Caco-2 (cell line): ENCODE data around the gene CLIP3. TPM values are rescaled to one million over a fixed set of nuclear protein-coding genes. Genes with fewer than 3 reads are reported as not detected.
A peak's percentile ranks its signal among the peaks of the same experiment; 100 is the strongest.

ENCODE experiments used
- BruUV-seq: library from RNA; stranded (reverse); fragments of 400-500 nt; replicated peaks from 2 replicates; lab custom pipeline; 2021; lab: Mats Ljungman, UMichigan
- CTCF ChIA-PET: fragments of 300-600 bp; sonication (Branson Sonifier 250); formaldehyde crosslinking; loops from one replicate; lab custom pipeline; 2022; ENCODE audit warnings: antibody characterized with exemption; lab: Charles Lee
- POLR2A ChIA-PET: fragments of 300-600 bp; sonication (Branson Sonifier 250); formaldehyde crosslinking; loops from one replicate; lab custom pipeline; 2022; ENCODE audit warnings: antibody characterized with exemption; lab: Charles Lee
- DNase-seq, 2 experiments: peaks; one replicate each; pipeline versions ENCODE4 v3.0.0 to v3.0.0-alpha.2; 2020 to 2022
- H3K27me3 ChIP-seq: replicated peaks from 2 replicates; pipeline ENCODE4 v1.6.0; 2011; ENCODE audit warnings: low read length; ENCODE audit not compliant: control insufficient read depth, insufficient read depth
- H3K36me3 ChIP-seq: 2 replicates; pipeline ENCODE4 v1.5.1; 2011; ENCODE audit warnings: low read length; ENCODE audit not compliant: control insufficient read depth, insufficient read depth
- H3K4me1 ChIP-seq: fragments of 250-450 bp; sonication (Bioruptor Pico); 2 replicates; pipeline ENCODE4 v1.5.1; 2020; ENCODE audit warnings: mild to moderate bottlenecking
- H3K4me3 ChIP-seq: 2 replicates; pipeline ENCODE4 v1.5.1; 2011; ENCODE audit warnings: low read depth, mild to moderate bottlenecking, control low read depth, low read length
- H3K9me3 ChIP-seq: fragments of 250-450 bp; sonication (Bioruptor Pico); 2 replicates; pipeline ENCODE4 v1.5.1; 2020; ENCODE audit warnings: mild to moderate bottlenecking, moderate library complexity
- H3K27ac Mint-ChIP-seq: one replicate; pipeline ENCODE4 v1.8.0; 2022; ENCODE audit warnings: mixed read lengths; ENCODE audit not compliant: unreplicated experiment
- H3K27me3 Mint-ChIP-seq: one replicate; pipeline ENCODE4 v1.8.0; 2022; ENCODE audit warnings: mixed read lengths; ENCODE audit not compliant: insufficient read depth, unreplicated experiment
- H3K36me3 Mint-ChIP-seq: one replicate; pipeline ENCODE4 v1.8.0; 2022; ENCODE audit warnings: mild to moderate bottlenecking, mixed read lengths; ENCODE audit not compliant: insufficient read depth, unreplicated experiment
- H3K4me1 Mint-ChIP-seq: one replicate; pipeline ENCODE4 v1.8.0; 2022; ENCODE audit warnings: low read depth, mixed read lengths; ENCODE audit not compliant: unreplicated experiment
- H3K4me3 Mint-ChIP-seq: one replicate; pipeline ENCODE4 v1.8.0; 2022; ENCODE audit warnings: mild to moderate bottlenecking, moderate library complexity, mixed read lengths; ENCODE audit not compliant: unreplicated experiment
- H3K9me3 Mint-ChIP-seq: one replicate; pipeline ENCODE4 v1.8.0; 2022; ENCODE audit warnings: mixed read lengths; ENCODE audit not compliant: unreplicated experiment
- CTCF ChIP-seq, 2 experiments: fragments of 200-600 bp in 1 of 2; IDR thresholded peaks; 1 replicate in 1 of 2; 2 replicates in 1 of 2; pipeline versions ENCODE4 v1.5.1 to v1.8.0; 2011 to 2022; ENCODE audit warnings: antibody characterized with exemption in 1 of 2, control low read depth in 1 of 2, inconsistent platforms in 1 of 2, low read depth in 1 of 2, low read length in 1 of 2, mild to moderate bottlenecking in 1 of 2, moderate library complexity in 1 of 2; ENCODE audit not compliant: insufficient read depth in 1 of 2, severe bottlenecking in 1 of 2, unreplicated experiment in 1 of 2
- intact Hi-C: fragments of 100-400 bp; cut with micrococcal nuclease; formaldehyde crosslinking; loops from one replicate; pipeline ENCODE4 v1.10.0; 2022; ENCODE audit not compliant: unreplicated experiment
- total RNA-seq: library from RNA; stranded (reverse); gene quantifications from 2 replicates; pipeline ENCODE4 v1.2.3, GENCODE V29; 2022

The CLIP3 gene
- total RNA-seq, 1 experiment from 2014 or later = 1.7 TPM

GRCh38 chr19:36031308-36031707, 1.4 kb downstream of the CLIP3 start:
- Mint-ChIP-seq H3K27ac (peak overlapping the region; percentile 29), H3K9me3 (no peaks in the 10 kb centered on the region), H3K4me3 (no peak overlapping the region), H3K27me3 (no peaks in the 10 kb centered on the region), H3K36me3 (peaks cover 24% of the 10 kb centered on the region), H3K4me1 (peaks cover 12% of the 10 kb centered on the region)
- Histone ChIP-seq H3K27me3 (no peaks in the 10 kb centered on the region), H3K9me3 (no peaks in the 10 kb centered on the region), H3K36me3 (peaks cover 2% of the 10 kb centered on the region; the same call in 1 of the 2 replicates), H3K4me1 (no peaks in the 10 kb centered on the region; the same call in 1 of the 2 replicates), H3K4me3 (no peak overlapping the region)
- CTCF ChIA-PET = no interaction called here
- intact Hi-C loops = no loop called here
- POLR2A ChIA-PET = no interaction called here
- BruUV-seq = no TSS peak
- no peak for DNase-seq
- no peak for TF ChIP-seq CTCF (IDR thresholded peaks at IDR 0.05; ENCODE audit: insufficient read depth in 1 of 2, low read depth in 1 of 2, low read length in 1 of 2, severe bottlenecking in 1 of 2, unreplicated experiment in 1 of 2)

DNA sequence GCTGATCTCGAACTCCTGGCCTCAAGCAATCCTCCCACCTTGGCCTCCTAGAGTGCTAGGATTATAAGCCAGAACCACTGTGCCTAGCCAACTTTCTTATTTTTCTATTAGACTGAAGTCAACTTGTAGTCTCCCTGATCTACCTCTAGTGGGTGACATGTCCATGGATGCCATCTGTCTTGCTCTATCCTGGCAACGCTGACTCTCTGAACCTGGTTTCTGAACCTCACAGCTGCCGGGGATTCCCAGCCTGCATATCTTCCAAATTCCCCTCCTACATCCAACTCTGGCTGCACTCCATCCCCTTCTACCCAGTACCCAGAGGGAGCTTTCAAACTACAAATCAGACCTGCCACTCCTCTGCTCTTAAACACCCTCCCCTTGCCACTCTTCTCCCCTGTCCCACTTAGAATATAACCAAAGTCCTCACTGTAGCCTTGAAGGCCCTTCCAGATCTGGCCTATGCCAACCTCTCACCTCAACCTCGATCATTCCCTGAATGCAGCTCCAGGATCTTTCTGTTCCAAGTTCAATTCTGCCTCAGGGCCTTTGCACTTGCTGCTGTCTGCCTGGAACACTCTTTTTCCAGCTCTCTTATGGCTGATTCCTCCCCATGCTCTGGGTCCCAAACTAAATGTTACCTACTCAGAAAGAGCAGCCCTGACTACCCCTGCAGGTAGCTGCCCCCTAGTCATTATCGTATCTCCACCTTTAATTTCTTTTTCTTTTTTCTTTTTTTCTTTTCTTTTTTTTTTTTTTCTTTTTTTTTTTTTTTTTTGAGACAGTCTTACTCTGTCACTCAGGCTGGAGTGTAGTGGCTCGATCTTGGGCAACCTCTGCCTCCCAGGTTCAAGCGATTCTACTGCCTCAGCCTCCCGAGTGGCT, 2.2 kb downstream of the CLIP3 start:
- ChIA-PET CTCF (interaction anchor here (1.2 kb wide), 1 partner anchor 23 kb away, joined by 3 read pairs; no protein-coding TSS in a partner anchor), POLR2A (no interaction called here)
- Mint-ChIP-seq H3K4me1 (peaks cover 8% of the 10 kb centered on the region), H3K27me3 (no peaks in the 10 kb centered on the region), H3K9me3 (no peaks in the 10 kb centered on the region), H3K36me3 (peaks cover 24% of the 10 kb centered on the region), H3K27ac (no peak overlapping the region), H3K4me3 (no peak overlapping the region)
- no peak for DNase-seq
- no TSS peak for BruUV-seq
- no peak overlapping the region for H3K4me3 ChIP-seq
- no peaks in the 10 kb centered on the region for H3K9me3 ChIP-seq
- no peaks in the 10 kb centered on the region; the same call in 1 of the 2 replicates for H3K4me1 ChIP-seq
- no peaks in the 10 kb centered on the region for H3K27me3 ChIP-seq
- intact Hi-C loops = no loop called here
- H3K36me3 ChIP-seq = peaks cover 2% of the 10 kb centered on the region; the same call in 1 of the 2 replicates
- peak in 1 of 2 experiments; percentile 6 for TF ChIP-seq CTCF (IDR thresholded peaks at IDR 0.05; ENCODE audit: insufficient read depth in 1 of 2, low read depth in 1 of 2, low read length in 1 of 2, severe bottlenecking in 1 of 2, unreplicated experiment in 1 of 2)

DNA sequence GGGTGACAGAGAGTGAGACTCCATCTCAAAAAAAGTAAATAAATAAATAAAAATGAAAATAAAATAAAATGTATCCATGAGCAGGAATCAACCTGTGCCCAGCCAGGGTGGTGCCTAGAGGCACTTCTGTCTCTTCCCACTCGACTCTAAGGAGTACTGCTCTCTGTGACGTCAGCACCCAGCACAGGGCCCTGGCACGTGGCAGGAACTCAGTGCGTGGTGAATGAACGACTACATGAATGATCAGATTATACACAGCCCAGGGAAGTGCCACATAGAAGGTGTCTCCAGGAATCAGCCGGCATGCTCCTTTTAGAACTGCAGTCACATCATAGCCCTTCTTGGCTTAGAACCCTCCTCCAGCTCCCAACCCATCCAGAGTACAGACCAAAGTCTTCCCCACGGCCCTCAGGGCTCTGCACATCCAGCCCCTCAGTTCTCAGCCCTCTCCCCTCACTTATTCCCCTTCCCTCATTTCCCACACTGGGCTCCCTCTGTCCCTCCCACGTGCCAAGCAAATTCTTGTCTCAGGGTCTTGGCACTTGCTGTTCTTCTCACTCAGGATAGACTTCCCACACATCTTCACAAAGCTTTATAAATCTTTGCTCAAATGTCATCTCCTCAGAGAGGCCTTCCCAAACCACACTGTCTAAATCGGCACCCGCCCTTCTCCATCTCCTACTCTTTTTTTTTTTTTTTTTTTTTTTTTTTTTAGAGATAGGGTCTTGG, 4.2 kb downstream of the CLIP3 start:
- Mint-ChIP-seq H3K4me1 (peaks cover 5% of the 10 kb centered on the region), H3K4me3 (no peak overlapping the region), H3K9me3 (no peaks in the 10 kb centered on the region), H3K27ac (no peak overlapping the region), H3K27me3 (no peaks in the 10 kb centered on the region), H3K36me3 (peaks cover 19% of the 10 kb centered on the region)
- CTCF ChIA-PET = no interaction called here
- Histone ChIP-seq H3K36me3 (no peaks in the 10 kb centered on the region; the same call in 1 of the 2 replicates), H3K4me1 (no peaks in the 10 kb centered on the region), H3K4me3 (no peak overlapping the region), H3K9me3 (no peaks in the 10 kb centered on the region), H3K27me3 (no peaks in the 10 kb centered on the region)
- intact Hi-C loops = no loop called here
- POLR2A ChIA-PET = no interaction called here
- BruUV-seq = no TSS peak
- no peak for TF ChIP-seq CTCF (IDR thresholded peaks at IDR 0.05; ENCODE audit: insufficient read depth in 1 of 2, low read depth in 1 of 2, low read length in 1 of 2, severe bottlenecking in 1 of 2, unreplicated experiment in 1 of 2)
- no peak for DNase-seq
